Heart right ventricle (tissue), 16 donors: ENCODE results near the gene ORMDL3. TPM values are rescaled to one million over a fixed set of nuclear protein-coding genes. Genes with fewer than 3 reads are reported as not detected.
A peak's percentile ranks its signal among the peaks of the same experiment; 100 is the strongest.

Experiments
- ATAC-seq, 8 donors: fragments of 200-7000 bp; cut with Tn5 transposase; one replicate each; pipeline ENCODE4 v1.9.1; 2020; ENCODE audit warnings: mild to moderate bottlenecking in 8 of 8, moderate library complexity in 8 of 8, moderate number of reproducible peaks in 1 of 8
- DNase-seq, 2 donors: peaks; one replicate each; pipeline ENCODE4 v3.0.0-alpha.2; 2020
- H3K27ac ChIP-seq, 10 donors: fragments of 200-600 bp; sonication (generic) in 2 of 10; one replicate each; pipeline versions ENCODE4 v1.5.0 to v1.8.0; 2020 to 2022; ENCODE audit warnings: mild to moderate bottlenecking in 3 of 10
- H3K27me3 ChIP-seq, 7 donors: fragments of 200-600 bp; one replicate each; pipeline ENCODE4 v1.8.0; 2021 to 2022; ENCODE audit warnings: mild to moderate bottlenecking in 2 of 7
- H3K36me3 ChIP-seq, 9 donors: fragments of 200-600 bp; sonication (generic) in 1 of 9; one replicate each; pipeline versions ENCODE4 v1.5.0 to v1.8.0; 2020 to 2022; ENCODE audit warnings: mild to moderate bottlenecking in 2 of 9
- H3K4me1 ChIP-seq, 9 donors: fragments of 200-600 bp; sonication (generic) in 1 of 9; one replicate each; pipeline versions ENCODE4 v1.5.0 to v1.8.0; 2020 to 2022; ENCODE audit warnings: mild to moderate bottlenecking in 4 of 9
- H3K4me3 ChIP-seq, 10 donors: fragments of 200-600 bp; sonication (generic) in 2 of 10; one replicate each; pipeline versions ENCODE4 v1.5.0 to v1.8.0; 2020 to 2022; ENCODE audit warnings: mild to moderate bottlenecking in 7 of 10, moderate library complexity in 2 of 10
- H3K9me3 ChIP-seq, 11 donors: fragments of 200-600 bp in 10 of 11; sonication (generic) in 2 of 11; one replicate each; pipeline versions ENCODE4 v1.5.0 to v1.8.0; 2013 to 2022; ENCODE audit warnings: mild to moderate bottlenecking in 2 of 11, control low read depth in 1 of 11, moderate library complexity in 1 of 11
- CTCF ChIP-seq, 9 donors: fragments of 200-600 bp; sonication (generic) in 2 of 9; IDR thresholded peaks; one replicate each; pipeline versions ENCODE4 v1.5.0 to v1.8.0; 2021 to 2022; ENCODE audit warnings: antibody characterized with exemption in 9 of 9, mild to moderate bottlenecking in 5 of 9, moderate library complexity in 1 of 9
- WGBS, 2 donors: extraction: QIAGEN DNeasy Blood & Tissue Kit; methylation state at CpG; one replicate each; pipeline ENCODE4 v1.1.7; 2013; ENCODE audit warnings: inconsistent platforms in 1 of 2; 5-methylcytosine and 5-hydroxymethylcytosine counted together
- intact Hi-C, 10 donors: fragments of 100-400 bp; cut with DNase I; formaldehyde crosslinking; loops; one replicate each; pipeline versions ENCODE4 v1.11.1 to v1.14.2; 2022
- polyA plus RNA-seq, 2 donors: library from polyadenylated mRNA; stranded (reverse); fragments of 200-250 nt; gene quantifications; one replicate each; pipeline ENCODE4 v1.2.3, GENCODE V29; 2013
- total RNA-seq, 10 donors: library from RNA; stranded (reverse); fragmentation: NEBNext Ultra II Directional in 3 of 10; extraction: Animal tissue kit (Norgen Biotek cat#: 25700) in 3 of 10; gene quantifications; one replicate each; pipeline versions ENCODE4 v1.2.1 to v1.2.4, GENCODE V29; 2021 to 2023
- donor health status: Arrhythmogenic right ventricular cardiomyopathy.
- donor health status: ischemic (EF 13 %, LVEDD 7.1; RV severe dilation, severe dysfunction).
- donor health status: healthy with polysubstance abuse.
- donor health status: DM: no; HTN: yes; CAD: no.
- donor health status: DM: no; HTN: no; CAD: no.
- donor health status: ischemic (EF 25% LVEDD 6.9; RV normal size, moderate dysfunction).
- donor health status: ischemic (EF 25% LVEDD 5.7; RV mildly dilated, moderate dysfunction).
- donor health status: healthy.
- donor health status: DM: yes; HTN: yes; CAD: no.
- donor health status: Ischemic cardiomyopathy.
- donor health status: ischemic (EF 35%, LVEDD 5.7; RV mildly dilated, moderate dysfunction).
- donor health status: nonischemic (EF 11% LVEDD 7.7; RV severe dilation, severe dysfunction).
- donor health status: DM: yes; HTN: yes; CAD: no.
- donor health status: PGD.
- donor health status: ischemic (EF 29% LVEDD 5.4; RV normal size, mild dysfunction).
- donor health status: nonischemic (EF 23%, LVEDD 6.1; RV moderate dilation, normal function).

ORMDL3 gene
- total and polyA plus RNA-seq, 12 donors = 33.5 to 94.3 (median 61.0) TPM

GRCh38 chr17:39929646-39930407 is 2.4 kb upstream of the ORMDL3 start:
- WGBS, 2 donors = 83 to 88% methylated on average over 5 of the region's 5 CpGs
- DNase-seq (no peak), ATAC-seq (no peak)
- no peak for TF ChIP-seq CTCF (IDR thresholded peaks at IDR 0.05)
- Histone ChIP-seq H3K9me3 (no peaks in the 10 kb centered on the region), H3K27me3 (no peaks in the 10 kb centered on the region), H3K4me1 (peaks cover 5 to 65% (median 47%) of the 10 kb centered on the region in 9 donors), H3K4me3 (peak overlapping the region in 1 of 10 donors; percentile 72), H3K36me3 (no peaks in the 10 kb centered on the region), H3K27ac (peak overlapping the region; percentile 85 to 98 (median 92))
- intact Hi-C loops = loop anchor here in 2 of 10 donors (1.0 to 2.0 kb wide), 2 partner anchors 23 to 50 kb away; partner anchors contain the start of gene PSMD3 (in 1 of the 2)

- Histone ChIP-seq H3K36me3 (peaks cover 0 to 2% (median under 1%) of the 10 kb centered on the region in 9 donors), H3K27ac (peak overlapping the region; percentile 85 to 98 (median 92)), H3K9me3 (no peaks in the 10 kb centered on the region), H3K27me3 (no peaks in the 10 kb centered on the region), H3K4me3 (peak overlapping the region; percentile 50 to 85 (median 72)), H3K4me1 (peaks cover 6 to 65% (median 55%) of the 10 kb centered on the region in 9 donors)
- TF ChIP-seq CTCF (IDR thresholded peaks at IDR 0.05) = no peak
- intact Hi-C loops = loop anchor here in 2 of 10 donors (1.0 to 2.0 kb wide), 2 partner anchors 24 to 51 kb away; partner anchors contain the start of gene PSMD3 (in 1 of the 2)
- 20 to 26% methylated on average over 8 of the region's 8 CpGs for WGBS, 2 donors
- ATAC-seq (peak; percentile 4 to 63 (median 57)), DNase-seq (no peak)
Measured at GRCh38 chr17:39928858-39929645, 1.7 kb upstream of the ORMDL3 start.

- DNase-seq (peak; percentile 56 to 62), ATAC-seq (peak; percentile 27 to 74 (median 53))
- Histone ChIP-seq H3K27ac (peak overlapping the region; percentile 85 to 98 (median 92)), H3K27me3 (no peaks in the 10 kb centered on the region), H3K4me3 (peak overlapping the region; percentile 50 to 85 (median 72)), H3K4me1 (peaks cover 6 to 63% (median 54%) of the 10 kb centered on the region in 9 donors), H3K9me3 (no peaks in the 10 kb centered on the region), H3K36me3 (peaks cover 0 to 11% (median 9%) of the 10 kb centered on the region in 9 donors)
- 17 to 19% methylated on average over 17 of the region's 17 CpGs for whole genome bisulfite sequencing, 2 donors
- intact Hi-C loops = loop anchor here in 5 of 10 donors (2.0 kb wide), 2 partner anchors 25 to 53 kb away; partner anchors contain the start of gene PSMD3 (in 2 of the 5)
- no peak for TF ChIP-seq CTCF (IDR thresholded peaks at IDR 0.05)
Measured at GRCh38 chr17:39927929-39928857, 792 bp upstream of the ORMDL3 start.
